ENCODE data around the gene DKKL1.
"Not testable (repeated sequence)": the region's sequence is repeated elsewhere in the genome, so short reads cannot be mapped to it uniquely, and the experiment has no call there.

Gene DKKL1

GRCh38 chr19:49327878-49328544 lies 35.7 kb upstream of the DKKL1 start:
- H3K4me3 ChIP-seq (ENCODE audit: low read length) = no peak overlapping the region
- TF ChIP-seq, protein P1, sequence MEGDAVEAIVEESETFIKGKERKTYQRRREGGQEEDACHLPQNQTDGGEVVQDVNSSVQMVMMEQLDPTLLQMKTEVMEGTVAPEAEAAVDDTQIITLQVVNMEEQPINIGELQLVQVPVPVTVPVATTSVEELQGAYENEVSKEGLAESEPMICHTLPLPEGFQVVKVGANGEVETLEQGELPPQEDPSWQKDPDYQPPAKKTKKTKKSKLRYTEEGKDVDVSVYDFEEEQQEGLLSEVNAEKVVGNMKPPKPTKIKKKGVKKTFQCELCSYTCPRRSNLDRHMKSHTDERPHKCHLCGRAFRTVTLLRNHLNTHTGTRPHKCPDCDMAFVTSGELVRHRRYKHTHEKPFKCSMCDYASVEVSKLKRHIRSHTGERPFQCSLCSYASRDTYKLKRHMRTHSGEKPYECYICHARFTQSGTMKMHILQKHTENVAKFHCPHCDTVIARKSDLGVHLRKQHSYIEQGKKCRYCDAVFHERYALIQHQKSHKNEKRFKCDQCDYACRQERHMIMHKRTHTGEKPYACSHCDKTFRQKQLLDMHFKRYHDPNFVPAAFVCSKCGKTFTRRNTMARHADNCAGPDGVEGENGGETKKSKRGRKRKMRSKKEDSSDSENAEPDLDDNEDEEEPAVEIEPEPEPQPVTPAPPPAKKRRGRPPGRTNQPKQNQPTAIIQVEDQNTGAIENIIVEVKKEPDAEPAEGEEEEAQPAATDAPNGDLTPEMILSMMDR (conservative IDR thresholded peaks at IDR 0.05; ENCODE audit: low read depth, low read length) = peak; percentile 77
- no peak for DNase-seq (ENCODE audit: low read depth)

DNA sequence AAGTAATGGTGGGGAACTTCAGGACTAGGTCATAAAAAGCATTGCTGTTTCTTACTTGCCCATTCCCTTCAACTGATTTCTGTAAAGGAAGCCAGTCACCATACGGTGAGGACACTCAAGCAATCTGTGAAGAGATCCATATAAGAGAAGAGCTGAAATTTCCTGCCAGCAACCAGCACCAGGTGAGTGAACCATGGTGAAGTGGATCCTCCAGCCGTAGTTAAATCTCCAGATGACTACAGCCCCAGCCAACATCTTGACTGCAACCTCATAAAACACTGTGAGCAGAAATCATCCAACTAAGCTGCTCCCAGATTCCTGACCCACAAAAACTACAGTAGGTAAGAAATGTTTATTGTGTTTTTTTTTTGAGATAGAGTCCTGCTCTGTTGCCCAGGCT lies 34.9 kb upstream of the DKKL1 start:
- TF ChIP-seq, protein P1 (conservative IDR thresholded peaks at IDR 0.05; ENCODE audit: low read depth, low read length) = no peak
- DNase-seq (ENCODE audit: low read depth) = no peak
- H3K4me3 ChIP-seq (ENCODE audit: low read length) = no peak overlapping the region

DNA sequence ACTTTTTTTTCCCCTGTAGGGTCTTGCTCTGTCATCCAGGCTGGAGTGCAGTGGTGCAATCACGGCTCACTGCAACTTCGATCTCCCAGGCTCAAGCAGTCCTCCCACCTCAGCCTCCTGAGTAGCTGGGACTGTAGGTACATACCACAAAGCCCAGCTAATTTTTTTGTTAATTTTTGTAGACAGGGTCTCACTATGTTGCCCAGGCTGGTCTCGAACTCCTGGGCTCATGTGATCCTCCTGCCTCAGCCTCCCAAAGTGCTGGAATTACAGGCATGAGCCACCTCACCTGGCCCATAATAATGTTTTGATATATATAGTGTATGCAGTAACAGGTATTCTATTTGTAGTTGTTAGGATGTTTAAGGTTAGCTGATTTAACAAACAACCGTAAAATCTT lies 32.5 kb upstream of the DKKL1 start:
- not testable (repeated sequence) for DNase-seq (ENCODE audit: low read depth)

DNA sequence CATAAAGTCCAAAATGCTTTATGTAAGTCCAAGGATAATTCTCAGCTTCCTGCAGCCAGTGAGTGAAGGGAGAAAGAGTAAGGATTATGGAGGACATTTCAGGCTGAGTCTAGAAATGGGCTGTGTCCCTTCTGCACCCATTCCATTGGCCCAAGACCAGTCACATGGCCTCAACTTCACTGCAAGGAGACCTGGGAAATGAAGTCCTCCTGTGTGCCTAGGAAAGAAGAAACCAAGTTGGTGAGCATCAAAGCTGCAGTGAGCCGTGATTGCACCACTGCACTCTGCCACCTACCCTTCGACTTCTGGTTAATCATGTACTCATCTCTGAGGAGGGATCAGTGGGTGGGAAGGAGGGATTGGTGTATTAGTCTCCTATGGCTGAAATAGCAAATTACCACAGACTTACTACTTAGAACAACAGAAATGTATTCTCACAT lies 32.0 kb upstream of the DKKL1 start:
- no peak for DNase-seq (ENCODE audit: low read depth)
- TF ChIP-seq, protein P1 (conservative IDR thresholded peaks at IDR 0.05; ENCODE audit: low read depth, low read length) = no peak
- H3K4me3 ChIP-seq (ENCODE audit: low read length) = no peak overlapping the region

More for the DNA sequence above, 32.5 kb upstream of the DKKL1 start:
- not testable (repeated sequence) for H3K4me3 ChIP-seq (ENCODE audit: low read length)

DNA sequence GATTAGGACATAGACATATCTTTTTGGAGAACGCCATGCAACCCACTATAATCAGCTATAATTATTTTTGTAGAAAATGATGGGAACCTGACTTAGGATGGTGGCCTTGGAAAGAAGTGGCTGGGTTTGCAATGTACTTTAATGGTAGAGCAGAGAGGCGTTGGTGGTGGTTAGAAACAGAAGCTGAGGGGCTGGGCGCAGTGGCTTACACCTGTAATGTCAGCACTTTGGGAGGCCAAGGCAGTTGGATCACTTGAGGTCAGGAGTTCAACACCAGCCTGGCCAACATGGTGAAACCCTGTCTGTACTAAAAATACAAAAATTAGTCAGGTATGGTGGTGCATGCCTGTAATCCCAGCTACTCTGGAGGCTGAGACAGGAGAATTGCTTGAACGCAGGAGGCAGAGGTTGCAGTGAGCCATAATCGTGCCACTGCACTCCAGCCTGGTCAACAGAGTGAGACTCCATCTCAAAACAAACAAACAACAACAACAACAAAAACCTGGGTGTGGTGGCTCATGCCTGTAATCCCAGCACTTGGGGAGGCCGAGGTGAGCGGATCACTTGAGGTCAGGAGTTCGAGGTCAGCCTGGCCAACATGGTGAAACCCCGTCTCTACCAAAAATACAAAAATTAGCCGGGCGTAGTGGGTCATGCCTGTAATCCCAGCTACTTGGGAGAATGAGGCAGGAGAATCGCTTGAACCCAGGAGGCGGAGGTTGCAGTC lies 30.8 kb upstream of the DKKL1 start:
- H3K4me3 ChIP-seq (ENCODE audit: low read length); DNase-seq (ENCODE audit: low read depth): not testable (repeated sequence)

GRCh38 chr19:49333418-49333805 lies 30.3 kb upstream of the DKKL1 start:
- DNase-seq (ENCODE audit: low read depth) = no peak
- TF ChIP-seq, protein P1 (conservative IDR thresholded peaks at IDR 0.05; ENCODE audit: low read depth, low read length) = no peak
- no peak overlapping the region for H3K4me3 ChIP-seq (ENCODE audit: low read length)

GRCh38 chr19:49333811-49334288 lies 29.8 kb upstream of the DKKL1 start:
- H3K4me3 ChIP-seq (ENCODE audit: low read length) = no peak overlapping the region
- DNase-seq (ENCODE audit: low read depth) = no peak
- TF ChIP-seq, protein P1 (conservative IDR thresholded peaks at IDR 0.05; ENCODE audit: low read depth, low read length) = no peak
